ENCODE data around the gene ZFY. TPM values are rescaled to one million over a fixed set of nuclear protein-coding genes. Genes with fewer than 3 reads are reported as not detected.
"Not testable (repeated sequence)": the region's sequence is repeated elsewhere in the genome, so short reads cannot be mapped to it uniquely, and the experiment has no call there.

Gene ZFY
- total and polyA plus RNA-seq, 2 of the 13 experiments (the other 11 are each of a cell fraction or from before 2014, with no cell fraction given) = 3.3 to 17.1 TPM

DNA sequence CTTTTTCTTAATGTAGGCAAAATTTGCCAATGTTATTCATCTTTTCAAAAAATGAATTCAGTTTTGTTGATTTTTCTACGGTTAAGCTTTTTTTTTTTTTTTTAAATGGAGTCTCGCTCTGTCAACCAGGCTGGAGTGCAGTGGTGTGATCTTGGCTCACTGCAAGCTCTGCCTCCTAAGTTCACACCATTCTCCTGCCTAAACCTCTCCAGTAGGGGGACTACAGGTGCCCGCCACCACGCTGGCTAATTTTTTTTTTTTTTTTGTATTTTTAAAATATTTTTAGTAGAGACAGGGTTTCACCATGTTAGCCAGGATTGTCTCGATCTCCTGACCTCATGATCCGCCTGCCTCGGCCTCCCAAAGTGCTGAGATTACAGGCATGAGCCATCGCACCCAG, 52.0 kb downstream of the ZFY start:
- POLR2A ChIA-PET; H3K36me3 ChIP-seq (replicated peaks in 1 of 2; ENCODE audit: control insufficient read depth in 1 of 2, insufficient read depth in 2 of 2, low read length in 2 of 2); H3K4me3 ChIP-seq (replicated peaks in 1 of 3; ENCODE audit: insufficient read depth in 1 of 3, low read depth in 2 of 3, low read length in 3 of 3); BruUV-seq (replicated peaks); H3K4me1 ChIP-seq (ENCODE audit: insufficient read depth, low read length); H3K27ac ChIP-seq (ENCODE audit: extremely low read length, insufficient read depth, low read length); FAIRE-seq; in situ Hi-C loops (cut with HindIII; ENCODE audit: extremely low pct_ligation_motif_present, low pct_unique_long_range_greater_than_20kb); H3K4me2 ChIP-seq (ENCODE audit: low read depth, low read length); H4K20me1 ChIP-seq (ENCODE audit: insufficient read depth, low read length); intact Hi-C loops (cut with micrococcal nuclease; ENCODE audit: unreplicated experiment); DNase-seq (ENCODE audit: low spot score); H3K9me3 ChIP-seq (ENCODE audit: low read length); H3K79me2 ChIP-seq (ENCODE audit: insufficient read depth, low read length); H3K27me3 ChIP-seq (ENCODE audit: control insufficient read depth in 1 of 2, insufficient read depth in 2 of 2, low read length in 2 of 2); H2AFZ ChIP-seq (ENCODE audit: low read length); CTCF ChIA-PET (ENCODE audit: low intra/inter-chr PET ratio, low total read pairs); H3K9ac ChIP-seq (ENCODE audit: insufficient read depth, low read depth, low read length): not testable (repeated sequence)
- 52% methylated on average over 8 of the region's 8 CpGs for WGBS (ENCODE audit: low lambda C conversion rate)
- ATAC-seq = peak; percentile 65
- TF ChIP-seq, protein P1, sequence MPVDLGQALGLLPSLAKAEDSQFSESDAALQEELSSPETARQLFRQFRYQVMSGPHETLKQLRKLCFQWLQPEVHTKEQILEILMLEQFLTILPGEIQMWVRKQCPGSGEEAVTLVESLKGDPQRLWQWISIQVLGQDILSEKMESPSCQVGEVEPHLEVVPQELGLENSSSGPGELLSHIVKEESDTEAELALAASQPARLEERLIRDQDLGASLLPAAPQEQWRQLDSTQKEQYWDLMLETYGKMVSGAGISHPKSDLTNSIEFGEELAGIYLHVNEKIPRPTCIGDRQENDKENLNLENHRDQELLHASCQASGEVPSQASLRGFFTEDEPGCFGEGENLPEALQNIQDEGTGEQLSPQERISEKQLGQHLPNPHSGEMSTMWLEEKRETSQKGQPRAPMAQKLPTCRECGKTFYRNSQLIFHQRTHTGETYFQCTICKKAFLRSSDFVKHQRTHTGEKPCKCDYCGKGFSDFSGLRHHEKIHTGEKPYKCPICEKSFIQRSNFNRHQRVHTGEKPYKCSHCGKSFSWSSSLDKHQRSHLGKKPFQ (CRISPR knock-in tag; IDR thresholded peaks at IDR 0.05; ENCODE audit: insufficient replicate concordance) = peak; percentile 70

DNA sequence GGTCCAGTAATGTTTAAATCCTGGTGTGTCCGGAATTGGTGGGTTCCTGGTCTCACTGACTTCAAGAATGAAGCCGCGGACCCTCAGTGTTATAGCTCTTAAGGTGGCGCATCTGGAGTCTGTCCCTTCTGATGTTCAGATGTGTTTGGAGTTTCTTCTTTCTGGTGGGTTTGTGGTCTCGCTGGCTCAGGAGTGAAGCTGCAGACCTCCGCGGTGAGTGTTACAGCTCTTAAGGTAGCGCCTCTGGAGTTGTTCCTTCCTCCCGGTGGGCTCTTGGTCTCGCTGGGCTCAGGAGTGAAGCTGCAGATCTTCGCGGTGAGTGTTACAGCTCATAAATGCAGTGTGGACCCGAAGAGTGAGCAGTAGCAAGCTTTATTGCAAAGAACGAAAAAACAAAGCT, 62.2 kb downstream of the ZFY start:
- CTCF ChIA-PET (ENCODE audit: low intra/inter-chr PET ratio, low total read pairs); BruUV-seq (replicated peaks): not testable (repeated sequence)
- H3K4me1 ChIP-seq (ENCODE audit: insufficient read depth, low read length) = peaks cover 20% of the 10 kb centered on the region

More for the DNA sequence above, 62.2 kb downstream of the ZFY start:
- 83% methylated on average over 7 of the region's 14 CpGs for WGBS (ENCODE audit: low lambda C conversion rate)
- H3K79me2 ChIP-seq (ENCODE audit: insufficient read depth, low read length); POLR2A ChIA-PET; H3K9me3 ChIP-seq (ENCODE audit: low read length); H3K27ac ChIP-seq (ENCODE audit: extremely low read length, insufficient read depth, low read length); FAIRE-seq; H3K27me3 ChIP-seq (ENCODE audit: control insufficient read depth in 1 of 2, insufficient read depth in 2 of 2, low read length in 2 of 2); ATAC-seq; H3K4me3 ChIP-seq (replicated peaks in 1 of 3; ENCODE audit: insufficient read depth in 1 of 3, low read depth in 2 of 3, low read length in 3 of 3); H3K4me2 ChIP-seq (ENCODE audit: low read depth, low read length); H3K9ac ChIP-seq (ENCODE audit: insufficient read depth, low read depth, low read length); H2AFZ ChIP-seq (ENCODE audit: low read length); H3K36me3 ChIP-seq (replicated peaks in 1 of 2; ENCODE audit: control insufficient read depth in 1 of 2, insufficient read depth in 2 of 2, low read length in 2 of 2); H4K20me1 ChIP-seq (ENCODE audit: insufficient read depth, low read length); in situ Hi-C loops (cut with HindIII; ENCODE audit: extremely low pct_ligation_motif_present, low pct_unique_long_range_greater_than_20kb); DNase-seq (ENCODE audit: low spot score); intact Hi-C loops (cut with micrococcal nuclease; ENCODE audit: unreplicated experiment): not testable (repeated sequence)

All from HepG2 (cell line).